Panc1 (cell line): ENCODE results near the gene KCNAB2. TPM values are rescaled to one million over a fixed set of nuclear protein-coding genes. Genes with fewer than 3 reads are reported as not detected.

Experiments used
- ATAC-seq: fragments of 200-7000 bp; cut with Tn5 transposase; 2 replicates; pipeline ENCODE4 v1.9.1; 2020; ENCODE audit warnings: mild to moderate bottlenecking, moderate library complexity
- BruUV-seq: library from RNA; stranded (reverse); fragments of 400-500 nt; replicated peaks from 2 replicates; lab custom pipeline; 2021; lab: Mats Ljungman, UMichigan
- CTCF ChIA-PET: fragments of 300-600 bp; sonication (Branson Sonifier 250); formaldehyde crosslinking; loops from one replicate; lab custom pipeline; 2022; ENCODE audit warnings: antibody characterized with exemption; lab: Charles Lee
- POLR2A ChIA-PET: fragments of 300-600 bp; sonication (Branson Sonifier 250); formaldehyde crosslinking; loops from one replicate; lab custom pipeline; 2022; ENCODE audit warnings: antibody characterized with exemption; lab: Charles Lee
- DNase-seq: peaks from one replicate; pipeline ENCODE4 v3.0.0-alpha.2; 2010; ENCODE audit warnings: low read depth, low spot score
- H3K27ac ChIP-seq: 2 replicates; pipeline ENCODE4 v1.5.1; 2011; ENCODE audit warnings: mild to moderate bottlenecking, low read length, inconsistent platforms
- H3K27me3 ChIP-seq: fragments of 200-500 bp; sonication (Bioruptor generic); 2 replicates; pipeline ENCODE4 v1.6.0; 2014; ENCODE audit warnings: low read length, inconsistent platforms; ENCODE audit not compliant: control insufficient read depth, insufficient read depth
- H3K36me3 ChIP-seq: fragments of 200-500 bp; sonication (Bioruptor generic); 2 replicates; pipeline ENCODE4 v1.5.1; 2014; ENCODE audit warnings: inconsistent platforms, mild to moderate bottlenecking, low read length, moderate library complexity; ENCODE audit not compliant: control insufficient read depth, insufficient read depth
- H3K4me1 ChIP-seq: 2 replicates; pipeline ENCODE4 v1.5.1; 2011; ENCODE audit warnings: inconsistent platforms, mild to moderate bottlenecking, low read length, moderate library complexity; ENCODE audit not compliant: control insufficient read depth, insufficient read depth
- H3K4me3 ChIP-seq, 2 experiments: 2 replicates each; pipeline ENCODE4 v1.5.1; 2011 to 2012; ENCODE audit warnings: low read depth in 2 of 2, low read length in 2 of 2, mild to moderate bottlenecking in 2 of 2, inconsistent platforms in 1 of 2, moderate library complexity in 1 of 2
- H3K9me3 ChIP-seq: fragments of 200-500 bp; sonication (Bioruptor generic); 2 replicates; pipeline ENCODE4 v1.5.1; 2014; ENCODE audit warnings: low read depth, mild to moderate bottlenecking, inconsistent platforms, low read length, moderate library complexity; ENCODE audit not compliant: control insufficient read depth, insufficient read depth
- POLR2AphosphoS5 ChIP-seq: IDR thresholded peaks from 2 replicates; pipeline ENCODE4 v1.6.1; 2012; ENCODE audit warnings: mild to moderate bottlenecking, low read depth, low read length, moderate library complexity
- SIN3A ChIP-seq: IDR thresholded peaks from 2 replicates; pipeline ENCODE4 v1.6.1; 2012; ENCODE audit warnings: low read depth, mild to moderate bottlenecking, low read length, moderate library complexity, borderline replicate concordance; ENCODE audit not compliant: insufficient read depth
- TCF7L2 ChIP-seq: IDR thresholded peaks from 2 replicates; pipeline ENCODE4 v1.6.1; 2011; ENCODE audit warnings: mild to moderate bottlenecking, low read depth, low read length, inconsistent platforms
- in situ Hi-C: cut with HindIII; loops from 2 replicates; pipeline ENCODE4 v1.10.0; 2016; ENCODE audit warnings: low sequenced_read_pairs, low pct_unique_long_range_greater_than_20kb
- intact Hi-C: fragments of 100-400 bp; cut with micrococcal nuclease; formaldehyde crosslinking; loops from one replicate; pipeline ENCODE4 v1.10.0; 2022; ENCODE audit not compliant: unreplicated experiment
- total RNA-seq: library from RNA; stranded (reverse); gene quantifications from one replicate; pipeline ENCODE4 v1.2.1, GENCODE V29; 2021; ENCODE audit not compliant: unreplicated experiment
- TF ChIP-seq, protein P1 (sequence below), 2 experiments: IDR thresholded peaks; 2 replicates each; pipeline ENCODE4 v1.6.1; 2011 to 2012; ENCODE audit warnings: low read depth in 2 of 2, control low read depth in 1 of 2, low read length in 1 of 2, mild to moderate bottlenecking in 1 of 2, moderate library complexity in 1 of 2; ENCODE audit not compliant: insufficient read depth in 1 of 2
- TF ChIP-seq, protein P2 (sequence below): fragments of 450-650 bp; IDR thresholded peaks from 2 replicates; pipeline ENCODE4 v1.5.1; 2017; ENCODE audit warnings: mild to moderate bottlenecking

Gene KCNAB2
- total RNA-seq, 1 experiment from 2014 or later, result 27.6 TPM

DNA sequence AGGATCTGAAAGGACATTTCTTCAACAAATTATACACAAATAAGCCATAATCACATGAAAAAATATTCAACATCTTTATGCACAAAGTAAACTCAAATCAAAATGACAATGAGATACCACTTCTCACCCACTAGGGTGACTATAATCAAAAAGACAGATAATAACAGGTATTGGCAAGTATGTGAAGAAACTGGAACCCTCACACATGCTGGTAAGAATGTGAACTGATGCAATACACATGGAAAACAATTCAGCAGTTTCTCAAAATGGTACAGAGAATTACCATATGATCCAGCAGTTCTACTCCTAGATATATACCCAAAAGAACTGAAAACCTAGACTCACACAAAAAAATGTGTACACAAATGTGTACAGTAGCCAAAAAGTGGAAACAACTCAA is 71.9 kb downstream of the KCNAB2 start:
- Histone ChIP-seq H3K4me1 (no peaks in the 10 kb centered on the region), H3K27ac (no peak overlapping the region), H3K27me3 (no peaks in the 10 kb centered on the region), H3K36me3 (no peaks in the 10 kb centered on the region), H3K4me3 (no peak overlapping the region), H3K9me3 (peaks cover 14% of the 10 kb centered on the region)
- in situ Hi-C loops, result no loop called here
- TF ChIP-seq, protein P1, sequence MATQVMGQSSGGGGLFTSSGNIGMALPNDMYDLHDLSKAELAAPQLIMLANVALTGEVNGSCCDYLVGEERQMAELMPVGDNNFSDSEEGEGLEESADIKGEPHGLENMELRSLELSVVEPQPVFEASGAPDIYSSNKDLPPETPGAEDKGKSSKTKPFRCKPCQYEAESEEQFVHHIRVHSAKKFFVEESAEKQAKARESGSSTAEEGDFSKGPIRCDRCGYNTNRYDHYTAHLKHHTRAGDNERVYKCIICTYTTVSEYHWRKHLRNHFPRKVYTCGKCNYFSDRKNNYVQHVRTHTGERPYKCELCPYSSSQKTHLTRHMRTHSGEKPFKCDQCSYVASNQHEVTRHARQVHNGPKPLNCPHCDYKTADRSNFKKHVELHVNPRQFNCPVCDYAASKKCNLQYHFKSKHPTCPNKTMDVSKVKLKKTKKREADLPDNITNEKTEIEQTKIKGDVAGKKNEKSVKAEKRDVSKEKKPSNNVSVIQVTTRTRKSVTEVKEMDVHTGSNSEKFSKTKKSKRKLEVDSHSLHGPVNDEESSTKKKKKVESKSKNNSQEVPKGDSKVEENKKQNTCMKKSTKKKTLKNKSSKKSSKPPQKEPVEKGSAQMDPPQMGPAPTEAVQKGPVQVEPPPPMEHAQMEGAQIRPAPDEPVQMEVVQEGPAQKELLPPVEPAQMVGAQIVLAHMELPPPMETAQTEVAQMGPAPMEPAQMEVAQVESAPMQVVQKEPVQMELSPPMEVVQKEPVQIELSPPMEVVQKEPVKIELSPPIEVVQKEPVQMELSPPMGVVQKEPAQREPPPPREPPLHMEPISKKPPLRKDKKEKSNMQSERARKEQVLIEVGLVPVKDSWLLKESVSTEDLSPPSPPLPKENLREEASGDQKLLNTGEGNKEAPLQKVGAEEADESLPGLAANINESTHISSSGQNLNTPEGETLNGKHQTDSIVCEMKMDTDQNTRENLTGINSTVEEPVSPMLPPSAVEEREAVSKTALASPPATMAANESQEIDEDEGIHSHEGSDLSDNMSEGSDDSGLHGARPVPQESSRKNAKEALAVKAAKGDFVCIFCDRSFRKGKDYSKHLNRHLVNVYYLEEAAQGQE (IDR thresholded peaks at IDR 0.05; ENCODE audit: insufficient read depth in 1 of 2, low read depth in 2 of 2, low read length in 1 of 2), result no peak
- TF ChIP-seq SIN3A (no peak), POLR2AphosphoS5 (no peak), TCF7L2 (no peak)
- TF ChIP-seq, protein P2, sequence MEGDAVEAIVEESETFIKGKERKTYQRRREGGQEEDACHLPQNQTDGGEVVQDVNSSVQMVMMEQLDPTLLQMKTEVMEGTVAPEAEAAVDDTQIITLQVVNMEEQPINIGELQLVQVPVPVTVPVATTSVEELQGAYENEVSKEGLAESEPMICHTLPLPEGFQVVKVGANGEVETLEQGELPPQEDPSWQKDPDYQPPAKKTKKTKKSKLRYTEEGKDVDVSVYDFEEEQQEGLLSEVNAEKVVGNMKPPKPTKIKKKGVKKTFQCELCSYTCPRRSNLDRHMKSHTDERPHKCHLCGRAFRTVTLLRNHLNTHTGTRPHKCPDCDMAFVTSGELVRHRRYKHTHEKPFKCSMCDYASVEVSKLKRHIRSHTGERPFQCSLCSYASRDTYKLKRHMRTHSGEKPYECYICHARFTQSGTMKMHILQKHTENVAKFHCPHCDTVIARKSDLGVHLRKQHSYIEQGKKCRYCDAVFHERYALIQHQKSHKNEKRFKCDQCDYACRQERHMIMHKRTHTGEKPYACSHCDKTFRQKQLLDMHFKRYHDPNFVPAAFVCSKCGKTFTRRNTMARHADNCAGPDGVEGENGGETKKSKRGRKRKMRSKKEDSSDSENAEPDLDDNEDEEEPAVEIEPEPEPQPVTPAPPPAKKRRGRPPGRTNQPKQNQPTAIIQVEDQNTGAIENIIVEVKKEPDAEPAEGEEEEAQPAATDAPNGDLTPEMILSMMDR, result no peak
- ATAC-seq (no peak), DNase-seq (no peak)
- POLR2A ChIA-PET, result no interaction called here
- intact Hi-C loops, result no loop called here
- CTCF ChIA-PET, result no interaction called here
- no TSS peak for BruUV-seq

DNA sequence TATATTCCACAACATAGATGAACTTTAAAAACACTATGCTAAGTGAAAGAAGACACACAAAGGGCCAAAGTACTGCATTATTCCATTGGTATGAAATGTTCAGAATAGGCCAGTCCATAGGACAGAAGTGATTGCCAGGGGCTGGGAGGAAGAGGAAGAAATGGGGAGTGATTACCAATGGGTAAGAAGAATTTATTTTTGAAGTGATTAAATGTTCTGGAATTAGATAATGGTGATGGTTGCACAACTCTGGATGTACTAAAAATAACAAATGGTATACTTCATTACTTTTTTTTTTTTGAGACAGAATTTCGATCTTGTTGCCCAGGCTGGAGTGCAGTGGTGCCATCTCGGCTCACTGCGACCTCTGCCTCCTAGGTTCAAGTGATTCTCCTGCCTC is 72.7 kb downstream of the KCNAB2 start:
- no peaks in the 10 kb centered on the region for H3K36me3 ChIP-seq

More for the DNA sequence above, 72.7 kb downstream of the KCNAB2 start:
- TF ChIP-seq TCF7L2 (no peak), POLR2AphosphoS5 (no peak), SIN3A (no peak)
- TF ChIP-seq, protein P2, result no peak
- TF ChIP-seq, protein P1 (IDR thresholded peaks at IDR 0.05; ENCODE audit: insufficient read depth in 1 of 2, low read depth in 2 of 2, low read length in 1 of 2), result no peak
- ChIA-PET CTCF (no interaction called here), POLR2A (no interaction called here)
- ATAC-seq (no peak), DNase-seq (no peak)
- intact Hi-C loops, result no loop called here
- H3K4me1 ChIP-seq, result no peaks in the 10 kb centered on the region
- H3K4me3 ChIP-seq, result no peak overlapping the region
- in situ Hi-C loops, result no loop called here
- no peak overlapping the region for H3K27ac ChIP-seq
- H3K27me3 ChIP-seq, result no peaks in the 10 kb centered on the region
- BruUV-seq, result no TSS peak
- H3K9me3 ChIP-seq, result peaks cover 14% of the 10 kb centered on the region
